ENCODE measurements around the gene DSCAML1.
"Not testable (repeated sequence)": the region's sequence is repeated elsewhere in the genome, so short reads cannot be mapped to it uniquely, and the experiment has no call there.

DSCAML1 gene

DNA sequence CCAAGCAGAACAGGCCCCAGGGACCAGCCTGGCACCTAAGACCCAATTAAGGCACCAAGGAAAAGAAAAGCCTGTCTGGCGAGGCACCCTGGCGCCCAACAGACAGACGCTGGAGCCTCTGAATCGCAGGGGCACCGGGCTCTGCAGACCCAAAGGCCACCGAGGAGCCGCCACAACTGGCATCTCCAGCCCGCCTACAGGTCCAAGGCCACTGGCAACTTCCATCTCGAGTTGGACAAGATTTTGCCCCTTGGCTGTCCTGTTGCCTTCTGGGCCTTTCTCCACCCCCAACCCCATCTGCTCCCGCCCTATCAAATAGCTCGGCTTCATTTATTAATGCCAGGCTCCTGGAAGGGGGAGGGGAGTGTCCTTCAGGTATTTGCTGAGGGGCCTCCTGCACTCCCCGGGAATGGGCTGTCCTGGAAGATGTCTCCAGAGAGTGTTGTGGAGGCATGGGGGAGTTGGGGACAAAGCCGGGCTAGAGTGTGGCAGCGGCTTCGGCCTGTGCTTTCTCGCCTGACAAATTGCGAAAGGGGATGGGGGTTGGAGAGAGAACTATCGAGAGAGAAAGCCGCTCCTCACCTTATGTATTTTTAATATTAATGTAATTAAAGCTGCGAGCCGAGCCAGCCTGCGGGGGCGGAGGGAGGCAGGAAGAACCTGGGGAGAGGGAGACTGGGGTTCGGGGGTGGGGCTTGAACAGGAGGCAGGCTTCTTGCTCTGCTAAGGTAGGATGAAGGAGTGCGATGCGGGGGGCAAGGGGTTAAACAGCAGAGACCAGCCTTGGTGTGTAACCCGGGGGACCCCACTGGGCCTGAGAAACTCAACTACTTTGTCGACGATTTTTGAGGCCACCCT lies 2.0 kb downstream of the DSCAML1 start:
- no peak for DNase-seq

DNA sequence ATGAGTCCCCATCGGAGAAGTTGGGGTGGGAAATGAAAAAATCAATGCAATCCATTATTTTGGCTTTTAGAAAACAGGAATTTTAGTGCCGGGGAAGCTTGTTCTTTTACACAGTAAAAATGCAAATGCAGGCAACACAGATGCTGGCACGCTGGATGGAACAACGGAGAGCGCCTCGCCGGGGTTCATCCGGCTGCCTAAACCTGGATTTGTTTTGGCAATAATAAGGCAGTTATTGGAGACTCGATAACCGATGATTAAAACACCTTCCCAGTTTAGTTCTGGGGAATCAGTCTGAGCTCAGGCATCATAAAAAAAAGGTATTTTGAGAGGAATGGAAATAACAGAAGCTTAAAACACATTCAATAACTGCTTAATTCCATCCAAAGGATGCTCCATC lies 2.9 kb downstream of the DSCAML1 start:
- DNase-seq = no peak

DNA sequence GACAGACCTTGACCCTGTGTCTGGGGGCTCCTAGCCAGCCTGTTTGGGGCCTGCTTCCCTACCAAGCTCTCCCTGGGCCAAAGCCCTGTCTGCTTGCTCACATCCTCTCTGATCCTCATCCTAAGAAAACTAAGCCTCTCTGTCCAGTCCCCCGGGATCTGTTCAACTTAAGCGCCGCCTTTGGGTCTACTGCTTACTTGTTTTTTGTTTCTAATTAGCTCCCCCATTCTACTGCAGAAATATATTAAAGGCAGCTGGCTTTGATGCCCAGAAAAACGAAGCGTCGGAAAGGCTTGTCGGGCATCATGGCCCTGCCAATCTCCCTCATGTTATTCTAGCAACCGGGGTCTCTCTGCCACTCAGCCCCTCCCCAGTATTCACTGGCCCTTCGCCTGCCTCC lies 3.4 kb downstream of the DSCAML1 start:
- no peak for DNase-seq

DNA sequence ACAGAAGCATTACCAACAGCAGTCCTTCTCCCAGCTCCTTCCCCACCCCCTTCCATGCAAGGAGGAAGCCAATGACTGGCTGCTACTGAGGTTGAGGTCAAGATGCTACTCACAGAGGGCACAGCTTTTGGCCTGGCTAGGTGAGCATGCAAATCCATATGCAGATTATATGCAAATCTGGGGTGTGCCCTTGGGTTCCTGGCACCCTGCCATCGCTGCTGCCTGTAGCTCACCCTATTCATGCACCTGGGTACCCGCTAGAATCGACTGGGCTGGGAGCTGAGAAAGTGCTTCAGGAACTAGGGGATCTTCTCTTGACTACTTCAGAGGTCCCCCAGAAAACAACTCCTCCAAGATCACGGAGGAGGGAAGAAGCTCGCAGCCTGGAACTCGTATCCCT lies 4.0 kb downstream of the DSCAML1 start:
- no peak for DNase-seq

DNA sequence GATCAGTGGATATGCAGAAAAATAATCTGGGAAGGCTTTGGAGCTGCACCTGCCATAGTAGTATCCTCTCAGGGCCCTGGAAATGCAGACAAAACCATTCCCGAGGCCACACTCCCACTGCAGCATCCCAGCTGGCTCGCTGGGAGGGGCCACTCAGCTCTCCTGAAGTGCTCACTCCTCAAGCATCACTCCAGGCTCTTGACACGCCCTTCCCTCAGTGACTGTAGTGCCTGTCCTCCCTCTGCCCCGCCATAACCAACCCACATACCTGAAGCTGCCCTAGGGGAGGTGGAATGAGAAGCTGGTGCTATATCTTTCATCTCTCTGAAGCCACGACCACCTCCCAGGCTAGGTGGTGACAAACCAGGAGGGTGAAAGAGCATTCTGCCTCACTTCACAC lies 4.8 kb downstream of the DSCAML1 start:
- DNase-seq = no peak

DNA sequence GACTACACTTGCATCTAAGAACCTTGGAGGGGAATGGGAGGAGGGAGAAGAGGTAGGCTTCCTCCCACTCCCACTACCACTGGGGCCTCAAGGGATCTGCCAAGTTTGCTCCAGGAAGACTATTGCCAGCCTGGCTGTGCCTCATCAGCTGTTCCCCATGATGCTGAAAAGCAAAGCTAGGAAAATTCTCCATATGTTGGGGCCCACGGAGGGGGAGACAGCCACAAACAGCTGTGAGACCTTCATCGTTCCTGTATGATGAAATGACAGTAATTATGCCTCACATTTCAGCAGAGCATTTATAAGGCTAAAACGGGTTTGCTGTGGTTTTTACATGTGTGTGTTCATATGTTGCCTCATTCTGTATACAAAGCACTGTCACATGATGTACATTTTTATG lies 6.7 kb downstream of the DSCAML1 start:
- no peak for DNase-seq

DNA sequence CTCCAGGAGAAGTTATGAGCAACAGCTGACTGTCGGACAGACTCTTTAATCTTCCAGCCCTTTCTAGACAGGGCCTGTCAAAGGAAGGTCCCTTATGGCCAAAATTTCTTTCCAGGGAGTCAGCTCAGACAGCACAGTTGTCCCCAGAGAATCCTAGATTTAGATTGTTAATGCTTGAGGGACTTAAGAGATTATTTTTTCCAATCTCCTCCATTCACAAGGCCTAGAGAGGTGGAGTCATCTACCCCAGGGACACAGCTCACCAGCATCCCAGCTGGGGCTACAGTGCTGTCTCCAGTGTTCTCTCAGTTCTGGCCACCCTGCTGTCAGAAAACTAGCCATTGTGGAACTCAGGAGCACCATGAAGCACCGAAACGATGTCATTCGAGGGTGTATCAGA lies 7.8 kb downstream of the DSCAML1 start:
- DNase-seq = no peak

DNA sequence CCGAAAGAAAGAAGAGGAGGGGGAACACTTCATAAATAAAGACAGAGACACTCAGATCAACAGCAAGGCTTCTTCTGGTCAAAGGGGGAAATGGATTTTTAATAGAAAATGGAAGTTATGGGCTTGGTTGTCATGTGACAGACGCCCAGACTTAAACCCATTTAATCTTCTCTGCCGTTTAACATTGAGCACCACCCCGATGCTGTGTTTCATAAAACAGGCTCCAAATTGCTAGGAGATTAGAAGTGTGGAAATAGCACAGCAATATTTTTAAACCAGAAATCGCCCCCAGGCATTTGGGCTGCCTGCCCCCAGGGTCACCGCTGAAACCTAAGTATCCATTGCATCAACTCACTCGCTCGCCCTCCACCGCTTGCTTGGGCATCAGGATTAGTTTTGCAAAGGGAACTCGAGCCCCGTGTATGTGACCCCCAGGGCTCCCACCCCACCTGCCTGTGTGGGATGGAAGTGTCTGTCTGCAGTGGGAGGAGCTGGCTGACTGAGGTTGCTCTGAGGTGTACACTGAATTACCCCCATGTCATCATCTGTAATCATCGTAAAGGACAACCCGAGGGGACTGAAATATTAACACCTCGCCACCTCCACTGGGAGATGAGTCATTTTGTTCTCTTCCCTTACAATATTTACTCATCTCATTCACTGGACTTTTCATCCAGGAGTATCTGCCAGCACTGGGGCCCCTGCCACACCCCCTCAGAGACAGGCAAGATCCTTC lies 10.7 kb downstream of the DSCAML1 start:
- no peak for DNase-seq

DNA sequence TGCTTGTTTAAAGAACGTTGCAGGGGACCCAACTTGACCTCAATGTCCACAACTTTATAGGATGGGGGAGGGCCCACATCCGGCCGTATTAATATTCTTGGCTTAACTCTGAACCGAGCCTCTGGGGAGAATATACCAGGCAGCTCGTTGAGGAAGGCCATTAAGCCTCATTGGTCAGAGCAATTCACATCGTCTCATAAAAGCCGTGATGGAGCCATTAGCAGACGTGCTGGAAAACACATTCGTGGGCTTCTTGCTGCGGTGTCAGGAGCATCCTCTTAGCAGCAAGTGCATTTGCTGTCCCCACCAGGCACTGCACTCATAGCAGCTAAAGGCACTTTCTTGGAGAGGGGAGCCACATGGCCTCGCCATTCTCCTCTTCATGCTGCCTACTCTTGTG lies 14.9 kb downstream of the DSCAML1 start:
- DNase-seq = no peak

DNA sequence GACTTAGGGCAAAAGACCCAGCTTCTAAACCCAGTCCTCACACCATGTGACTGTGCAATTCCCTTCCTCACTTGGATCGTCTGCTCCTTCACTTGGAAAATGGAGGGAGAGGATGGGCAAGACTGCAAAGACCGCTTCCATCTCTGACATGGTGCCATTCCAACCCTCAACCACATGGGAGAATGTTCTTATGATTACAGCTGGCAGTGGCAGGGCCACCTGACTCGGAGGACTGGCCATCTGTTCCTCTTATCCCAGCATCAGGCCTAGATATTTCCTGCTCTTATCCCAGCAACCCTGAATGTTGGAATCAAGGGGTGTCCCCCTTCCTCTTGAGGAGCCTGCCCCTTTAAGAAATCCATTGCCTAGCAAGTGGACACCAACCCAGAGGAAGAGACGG lies 15.4 kb downstream of the DSCAML1 start:
- no peak for DNase-seq

DNA sequence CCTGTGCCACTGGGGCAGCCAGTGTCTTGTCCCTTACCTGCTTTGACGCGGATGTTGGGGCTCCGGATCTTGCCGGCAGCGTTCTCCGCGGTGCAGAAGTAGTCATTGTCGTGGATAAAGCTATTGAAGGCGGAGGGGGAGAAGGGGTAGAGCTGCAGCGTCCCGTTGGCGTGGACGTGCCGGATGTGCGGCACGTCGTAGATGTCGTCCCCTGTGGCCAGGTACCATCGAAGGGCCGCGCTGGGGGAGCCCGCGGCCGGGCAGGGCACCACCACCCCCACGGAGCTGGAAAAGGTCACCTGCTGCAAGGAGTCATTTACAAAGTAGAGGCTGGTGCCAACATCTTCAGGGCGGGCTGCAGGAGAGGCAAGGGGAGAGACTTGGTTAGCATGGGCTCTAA lies 16.6 kb downstream of the DSCAML1 start:
- no peak for DNase-seq

DNA sequence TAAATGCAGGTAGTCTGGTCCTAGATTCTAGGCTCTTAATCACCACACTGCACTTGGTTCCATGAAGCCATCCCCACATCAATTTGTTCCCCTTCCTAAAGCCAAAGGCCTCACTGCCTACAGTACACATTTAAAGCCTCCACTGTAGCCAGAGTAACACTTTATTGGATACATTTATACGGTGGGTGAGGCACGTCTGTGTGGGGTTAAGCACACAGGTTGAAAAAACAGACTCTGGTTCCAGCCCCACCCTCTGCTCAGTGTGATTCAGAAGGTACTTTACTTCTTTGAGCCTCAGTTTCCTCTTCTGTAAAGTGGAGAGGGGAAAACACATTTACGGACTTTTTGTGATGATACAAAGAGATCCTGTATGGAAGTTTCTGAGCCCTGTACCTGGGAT lies 22.5 kb downstream of the DSCAML1 start:
- DNase-seq = no peak

DNA sequence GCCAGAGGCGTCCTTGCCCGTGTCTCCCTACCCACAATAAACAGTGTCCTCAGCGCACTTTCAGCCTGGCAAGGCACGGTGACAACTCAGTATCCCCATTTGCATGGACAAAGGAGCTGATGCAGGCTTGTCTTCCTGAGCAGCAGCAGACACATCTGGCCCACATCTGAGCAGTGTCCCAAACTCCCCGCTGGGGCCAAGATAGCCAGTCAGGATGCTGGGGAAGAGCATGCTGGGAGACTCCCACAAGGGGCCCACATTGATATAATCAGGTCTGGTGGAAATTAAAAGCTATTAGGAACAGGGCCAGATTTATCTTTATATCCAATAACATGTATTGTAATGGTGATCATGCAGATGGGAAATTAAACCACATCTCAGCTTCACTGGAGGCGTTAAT lies 24.7 kb downstream of the DSCAML1 start:
- DNase-seq = no peak

DNA sequence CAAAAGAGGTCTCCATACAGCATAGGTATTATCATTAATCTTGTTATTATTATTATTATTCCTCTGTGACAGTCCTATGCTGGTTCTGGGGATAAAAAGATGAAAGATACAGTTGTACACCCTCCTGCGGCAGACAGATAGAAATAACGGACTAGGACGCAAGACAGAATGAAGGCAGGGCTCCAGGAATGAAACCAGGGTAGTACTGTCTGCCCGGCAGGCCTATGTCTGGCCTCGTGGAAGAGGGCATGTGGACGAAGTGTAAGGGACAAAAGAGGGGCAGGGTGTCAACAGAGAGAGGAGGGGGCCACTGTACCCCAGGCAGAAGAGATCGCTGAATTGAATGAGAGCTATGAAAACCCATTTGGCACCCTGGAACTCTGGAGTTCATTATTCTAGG lies 25.2 kb downstream of the DSCAML1 start:
- no peak for DNase-seq

DNA sequence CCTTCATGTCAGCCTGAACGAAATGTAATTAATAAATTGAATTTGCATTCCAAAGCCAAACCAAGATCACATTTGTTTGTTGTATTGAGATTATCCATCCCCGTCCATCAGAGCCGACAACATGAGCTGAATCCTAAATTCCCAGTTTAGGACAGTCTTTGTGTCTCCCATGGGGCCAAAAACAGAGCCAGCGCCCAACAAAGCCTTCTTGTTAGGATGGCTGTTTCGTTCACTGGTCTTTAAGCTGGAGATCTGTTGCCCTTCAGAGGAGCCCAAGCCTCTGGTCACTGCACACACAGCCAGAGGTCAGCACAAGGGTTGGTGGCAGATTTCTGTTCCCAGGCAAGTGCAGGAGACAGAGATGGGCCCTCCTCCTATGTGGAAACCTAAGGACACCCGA lies 25.8 kb downstream of the DSCAML1 start:
- no peak for DNase-seq

DNA sequence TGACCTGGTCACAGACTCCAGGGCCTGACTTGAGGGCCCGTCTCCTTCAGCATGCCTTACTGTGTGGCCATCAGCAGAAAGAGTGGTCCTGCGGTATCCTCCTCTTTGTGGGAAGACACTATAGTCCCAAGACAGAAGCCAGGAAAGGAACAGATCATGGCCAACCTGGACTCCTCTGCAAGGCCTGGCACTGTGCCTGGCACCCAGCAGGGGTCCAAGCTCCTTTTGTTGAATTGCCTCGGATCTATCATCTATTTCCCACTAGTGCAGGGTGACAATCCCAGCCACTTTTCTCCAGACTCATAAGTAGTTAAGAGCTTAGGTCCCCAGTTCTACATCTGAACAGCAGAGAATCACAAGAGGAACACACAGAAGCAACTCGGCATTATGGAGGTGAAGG lies 27.0 kb downstream of the DSCAML1 start:
- no peak for DNase-seq

DNA sequence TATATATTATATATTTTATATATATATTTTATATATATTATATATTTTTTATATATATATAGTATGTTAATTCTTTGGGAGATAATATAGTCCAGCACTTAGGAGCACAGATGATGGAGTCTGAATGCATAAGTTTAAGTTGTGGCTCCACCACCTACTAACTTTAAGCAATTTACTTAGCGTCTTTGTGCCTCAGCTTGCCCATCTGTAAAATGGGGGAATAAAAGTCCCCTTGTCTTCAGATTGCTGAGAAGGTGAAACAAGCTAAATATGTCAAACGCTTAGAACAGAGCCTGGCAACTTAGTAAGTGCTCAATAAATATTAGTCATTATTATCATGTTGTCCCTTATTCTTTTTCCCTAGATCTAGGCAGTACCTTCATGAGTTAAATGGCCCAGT lies 27.5 kb downstream of the DSCAML1 start:
- no peak for DNase-seq

DNA sequence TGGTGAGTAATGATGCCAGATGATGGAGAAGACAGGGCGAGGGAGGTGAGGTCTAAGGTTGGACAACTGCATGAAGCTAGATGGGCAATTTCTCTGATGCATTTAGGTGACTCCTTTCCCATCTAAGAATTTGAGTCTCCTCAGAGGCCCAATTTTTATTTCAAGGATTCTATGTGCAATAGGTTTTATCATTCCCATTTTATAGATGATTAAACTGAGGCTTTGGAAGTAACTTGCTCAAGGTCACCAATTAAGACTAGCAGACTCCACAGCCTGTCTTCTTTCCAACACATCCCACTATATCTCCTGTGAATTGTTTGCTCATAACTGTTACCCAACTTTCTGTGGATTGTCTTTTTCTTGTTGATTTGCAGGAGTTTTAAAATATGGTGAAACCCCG lies 28.5 kb downstream of the DSCAML1 start:
- DNase-seq = no peak

DNA sequence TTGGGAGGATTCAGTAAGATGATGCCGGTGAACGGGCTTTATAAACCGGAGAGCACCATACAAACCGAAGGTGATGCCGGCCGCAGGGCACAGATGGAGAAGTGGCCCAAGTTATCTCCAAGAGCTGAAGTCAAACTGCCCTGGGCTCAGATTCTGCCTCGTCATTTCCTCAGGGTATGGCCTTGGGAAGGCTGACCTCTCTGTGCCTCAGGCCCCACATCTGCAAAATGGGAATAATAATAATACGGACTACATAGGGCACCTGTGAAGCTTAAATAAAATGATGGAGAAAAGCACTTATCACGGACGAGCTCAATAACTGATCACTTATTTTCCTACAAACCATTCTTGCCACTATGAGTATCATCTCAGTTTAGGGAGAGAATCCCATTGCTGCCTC lies 29.9 kb downstream of the DSCAML1 start:
- DNase-seq = no peak

DNA sequence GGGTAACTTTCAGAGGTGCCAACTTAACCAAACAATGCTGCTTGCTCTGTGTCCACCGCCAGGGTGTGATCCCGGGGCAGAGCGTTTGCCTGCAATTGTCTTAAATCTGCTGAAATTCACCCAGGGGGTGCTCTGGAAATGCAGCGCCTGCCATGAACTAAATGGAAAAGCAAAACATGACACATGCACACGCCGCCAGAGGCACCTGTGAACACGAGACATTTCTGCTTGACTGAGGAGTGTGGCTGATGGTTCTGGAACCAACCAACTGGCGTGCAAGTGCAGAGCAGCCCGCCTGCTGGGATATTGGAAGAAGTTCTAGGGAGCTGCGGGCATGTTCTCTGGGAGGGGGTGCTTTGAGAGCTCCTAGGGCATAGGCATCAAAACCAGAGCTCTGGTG lies 30.4 kb downstream of the DSCAML1 start:
- DNase-seq = no peak

DNA sequence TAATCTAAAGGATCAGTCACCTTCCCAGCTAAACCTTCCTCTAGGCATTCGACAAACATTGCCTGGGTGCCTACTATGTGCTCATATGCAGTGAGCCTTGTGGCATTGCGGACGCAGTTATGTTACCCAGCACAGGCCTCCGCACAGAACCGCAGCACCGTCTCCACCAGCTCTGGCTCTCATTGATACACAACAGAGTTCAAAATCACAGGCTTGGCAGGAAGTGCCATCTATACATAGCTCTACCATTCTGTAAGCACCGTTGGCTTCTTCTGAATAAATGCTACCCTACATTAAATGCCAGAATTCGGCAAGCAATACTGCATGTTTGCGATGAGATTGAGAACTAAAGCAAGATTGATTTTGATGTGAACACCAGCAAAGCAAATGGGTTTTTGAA lies 31.0 kb downstream of the DSCAML1 start:
- no peak for DNase-seq

DNA sequence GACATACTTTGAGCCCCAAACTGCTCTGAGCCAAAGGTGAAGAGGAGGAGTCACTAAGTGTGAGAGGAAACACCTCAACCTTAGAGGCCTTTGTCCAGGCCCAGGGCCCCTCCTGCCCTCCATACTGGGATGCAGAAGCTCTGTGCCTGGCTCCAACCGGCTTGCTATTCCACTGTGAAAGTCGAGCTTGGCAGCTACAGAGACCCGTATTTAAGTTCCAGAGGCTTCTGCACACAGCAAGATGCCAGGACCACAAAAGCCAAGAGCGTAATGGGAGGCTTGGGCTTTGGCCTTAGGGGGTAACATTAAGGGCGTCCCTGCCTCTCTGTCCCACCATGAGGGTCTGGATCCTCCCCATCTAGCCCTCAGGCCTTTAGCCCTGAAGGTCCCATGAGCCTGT lies 31.9 kb downstream of the DSCAML1 start:
- DNase-seq = no peak

DNA sequence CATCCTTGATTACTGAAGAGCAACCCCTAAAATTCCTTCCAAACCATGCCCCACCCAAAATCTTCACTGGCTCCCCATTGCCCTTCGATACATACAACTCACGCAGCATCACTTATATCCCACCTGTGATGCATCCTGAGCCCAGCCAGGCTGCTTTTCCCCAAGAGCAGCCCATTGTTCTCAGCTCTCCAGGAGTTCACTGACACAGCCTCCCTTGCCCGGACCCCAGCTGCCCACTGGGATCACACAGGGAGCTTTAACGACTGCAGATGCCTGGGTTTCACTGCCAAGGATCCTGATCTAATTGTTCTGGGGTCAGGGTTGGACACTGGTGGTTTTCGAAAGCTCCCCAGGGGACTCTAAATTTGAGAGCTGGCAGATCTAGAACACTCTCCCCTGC lies 33.6 kb downstream of the DSCAML1 start:
- DNase-seq = not testable (repeated sequence)

DNA sequence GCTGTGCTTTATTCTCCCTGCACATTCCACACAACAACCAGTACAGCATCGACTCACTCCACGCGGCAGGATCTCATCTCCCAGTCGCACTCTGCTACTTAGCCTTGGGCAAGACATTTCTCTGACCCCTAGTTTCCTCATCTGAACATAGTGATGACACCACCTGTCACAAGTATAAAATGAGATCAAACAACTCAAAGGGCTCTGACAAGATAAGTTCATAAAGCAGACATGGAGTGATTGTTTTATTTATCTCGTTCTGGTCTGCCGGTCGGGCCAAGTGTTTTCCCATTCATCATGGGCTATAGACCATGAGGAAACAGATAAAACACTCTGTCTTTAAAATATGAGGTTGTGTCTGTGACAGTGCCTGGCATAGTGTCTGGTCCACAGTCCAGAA lies 35.0 kb downstream of the DSCAML1 start:
- DNase-seq = no peak

DNA sequence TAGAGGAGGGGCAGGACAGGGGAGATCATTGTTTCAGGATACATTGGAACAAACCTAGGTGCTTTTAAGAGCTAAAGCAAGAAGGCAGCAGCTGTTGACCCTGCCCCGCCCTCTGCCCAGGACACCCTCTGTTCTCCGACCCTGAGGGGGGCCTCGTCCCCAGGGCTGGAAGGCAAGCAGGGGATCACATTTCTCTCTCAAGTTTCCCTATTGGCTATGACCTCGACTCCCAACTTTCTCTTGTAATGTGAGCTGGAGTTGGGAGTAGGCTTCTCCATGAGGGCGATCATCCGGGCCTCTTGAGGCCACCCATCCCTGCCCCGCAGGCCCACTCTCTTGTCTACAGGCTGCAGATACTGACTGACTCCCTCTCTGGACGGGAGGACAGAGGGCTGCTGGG lies 37.7 kb downstream of the DSCAML1 start:
- no peak for DNase-seq
